Activated T-cell treated with anti-CD3 and anti-CD28 coated beads for 48 hours (primary cell): ENCODE results near the gene CHRNA10.

Experiments used
- DNase-seq: peaks from one replicate; pipeline ENCODE4 v3.0.0-alpha.2; 2020; ENCODE audit warnings: low read depth

Gene CHRNA10

GRCh38 chr11:3631331-3631730 is 39.9 kb downstream of the CHRNA10 start:
- DNase-seq, result no peak

- no peak for DNase-seq
Measured at GRCh38 chr11:3627291-3627690, 43.9 kb downstream of the CHRNA10 start.

GRCh38 chr11:3626250-3626960 is 44.8 kb downstream of the CHRNA10 start:
- DNase-seq, result no peak

- DNase-seq, result no peak
Measured at GRCh38 chr11:3623767-3624458, 47.3 kb downstream of the CHRNA10 start.

- no peak for DNase-seq
Measured at GRCh38 chr11:3623121-3623520, 48.1 kb downstream of the CHRNA10 start.

GRCh38 chr11:3622521-3622920 is 48.7 kb downstream of the CHRNA10 start:
- no peak for DNase-seq

GRCh38 chr11:3617990-3618389 is 53.2 kb downstream of the CHRNA10 start:
- no peak for DNase-seq

- no peak for DNase-seq
Measured at GRCh38 chr11:3616721-3617460, 54.3 kb downstream of the CHRNA10 start.

GRCh38 chr11:3615998-3616397 is 55.2 kb downstream of the CHRNA10 start:
- DNase-seq, result no peak
